Epidermal melanocyte (primary cell): ENCODE data around the gene MRPL36.

Source experiments
- DNase-seq: peaks from one replicate; pipeline ENCODE4 v3.0.0; 2011; ENCODE audit warnings: low spot score; ENCODE audit not compliant: insufficient read length

Gene MRPL36

DNA sequence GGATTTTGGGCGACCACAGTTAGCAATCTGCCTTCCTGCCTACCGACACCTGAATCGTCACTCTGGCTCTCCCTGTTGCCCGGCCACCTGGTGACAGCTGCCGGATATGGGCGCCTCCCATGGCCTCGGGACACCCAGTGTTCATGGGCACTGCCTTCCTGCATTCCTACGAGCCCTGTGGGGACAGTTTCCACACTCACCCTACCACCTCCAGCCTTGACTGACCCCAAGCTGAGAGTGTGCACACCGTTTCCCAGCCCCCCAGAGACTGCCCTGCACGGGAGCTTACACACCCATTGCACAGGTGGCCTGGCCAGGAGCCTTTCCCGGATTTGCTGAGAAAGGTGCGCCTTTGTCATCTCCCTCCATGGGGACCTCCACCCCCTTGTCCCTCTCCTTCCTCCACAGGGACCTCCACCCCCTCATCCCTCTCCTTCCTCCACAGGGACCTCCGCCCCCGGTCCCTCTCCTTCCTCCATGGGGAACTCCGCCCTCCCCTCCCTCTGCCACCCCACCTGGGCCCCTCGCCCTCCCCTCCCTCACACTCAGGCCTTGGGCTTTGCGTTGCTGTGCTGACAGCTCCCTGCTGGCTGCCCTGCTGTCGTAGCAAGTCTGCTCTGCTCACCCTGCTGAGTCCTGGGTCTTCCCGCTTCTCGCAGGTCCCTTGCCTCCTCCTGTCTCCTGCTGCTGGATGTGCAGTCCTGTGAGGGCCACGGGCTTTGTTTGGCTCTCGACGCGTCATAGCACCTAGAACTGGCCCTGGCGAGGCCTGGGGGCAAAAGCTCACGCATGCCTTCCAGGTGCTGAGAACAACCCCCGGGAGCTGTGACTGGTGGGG, 48.4 kb downstream of the MRPL36 start:
- DNase-seq, result no peak

DNA sequence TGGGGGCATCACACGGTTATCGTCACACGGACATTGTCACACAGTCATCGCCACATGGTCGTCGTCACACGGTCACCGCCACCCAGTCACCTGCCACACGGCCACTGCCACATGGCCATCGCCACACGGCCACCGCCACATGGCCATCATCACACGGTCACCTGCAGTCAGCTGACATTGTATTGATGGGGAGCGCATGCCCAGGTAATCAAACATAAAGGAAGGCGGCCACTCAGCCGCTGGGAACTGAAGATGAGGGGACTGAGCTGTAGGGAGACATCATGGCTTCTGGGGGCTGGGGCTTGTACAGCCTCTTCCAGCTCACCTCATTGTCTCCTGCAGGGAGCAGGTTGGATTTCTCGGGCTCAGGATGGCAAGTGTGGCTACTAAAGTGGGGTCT, 49.2 kb downstream of the MRPL36 start:
- DNase-seq, result no peak

DNA sequence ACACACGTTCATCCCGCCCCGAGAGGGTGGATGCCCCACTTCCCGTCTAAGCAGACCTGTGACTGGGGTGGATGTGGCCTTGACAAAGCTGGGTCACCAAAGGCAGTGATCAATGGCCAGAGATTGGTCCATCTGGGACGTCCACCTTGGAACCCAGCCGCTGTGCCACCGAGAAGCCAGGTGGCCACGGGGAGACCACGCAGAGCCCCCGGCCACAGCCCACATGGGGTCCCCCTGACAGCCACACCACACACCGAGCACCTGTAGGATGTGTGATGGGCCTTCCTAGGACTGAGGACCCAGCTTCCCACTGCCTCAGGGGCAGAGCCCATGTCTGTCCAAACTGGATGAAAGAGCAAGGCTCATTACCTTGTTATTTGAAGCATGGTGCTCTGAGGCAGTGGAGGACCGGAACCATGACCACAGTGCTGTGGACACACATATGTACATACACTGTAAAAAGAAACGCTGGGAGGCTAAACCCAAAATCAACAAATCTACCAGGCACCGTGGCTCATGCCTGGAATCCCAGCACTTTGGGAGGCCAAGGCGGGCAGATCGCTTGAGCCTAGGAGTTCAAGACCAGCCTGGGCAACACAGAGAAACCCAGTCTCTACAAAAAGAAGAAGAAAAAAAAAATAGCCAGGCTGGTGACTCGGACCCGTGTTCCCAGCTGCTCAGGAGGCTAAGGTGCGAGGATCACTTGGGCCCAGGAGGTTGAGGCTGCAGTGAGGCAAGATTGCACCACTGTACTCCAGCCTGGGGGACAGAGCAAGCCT, 50.1 kb downstream of the MRPL36 start:
- no peak for DNase-seq

- no peak for DNase-seq
These were observed 50.8 kb downstream of the MRPL36 start for GRCh38 chr5:1748845-1749244.
